Stimulated activated effector memory CD8-positive, alpha-beta T cell treated with anti-CD3 and anti-CD28 coated beads, Interleukin-12 subunit alpha, Interleukin-12 subunit beta, amount 100 ng/mL, for 72 hours (primary cell): ENCODE results near the gene PLEKHG2.
"Not testable (repeated sequence)": the region's sequence is repeated elsewhere in the genome, so short reads cannot be mapped to it uniquely, and the experiment has no call there.

Experiments used
- ATAC-seq: fragments of 150-1000 bp; cut with Tn5 transposase; 2 replicates; pipeline ENCODE4 v1.10.0; 2021
- DNase-seq, 2 donors: peaks; one replicate each; pipeline ENCODE4 v3.0.0; 2021 to 2022; ENCODE audit warnings: low spot score in 2 of 2
- H3K27ac Mint-ChIP-seq: one replicate; pipeline ENCODE4 v1.8.0; 2022; ENCODE audit warnings: mild to moderate bottlenecking, mixed read lengths
- H3K36me3 Mint-ChIP-seq: one replicate; pipeline ENCODE4 v1.8.0; 2022; ENCODE audit warnings: mild to moderate bottlenecking, mixed read lengths
- H3K4me1 Mint-ChIP-seq: one replicate; pipeline ENCODE4 v1.8.0; 2022; ENCODE audit warnings: mixed read lengths
- H3K4me3 Mint-ChIP-seq: one replicate; pipeline ENCODE4 v1.8.0; 2022; ENCODE audit warnings: mild to moderate bottlenecking, mixed read lengths
- H3K9me3 Mint-ChIP-seq: one replicate; pipeline ENCODE4 v1.8.0; 2022; ENCODE audit warnings: mixed read lengths

PLEKHG2 gene

GRCh38 chr19:39438270-39438934 is 25.9 kb downstream of the PLEKHG2 start:
- Mint-ChIP-seq H3K4me3 (no peak overlapping the region), H3K9me3 (no peaks in the 10 kb centered on the region), H3K36me3 (peaks cover 43% of the 10 kb centered on the region), H3K27ac (no peak overlapping the region), H3K4me1 (peaks cover 33% of the 10 kb centered on the region)
- no peak for ATAC-seq
- no peak for DNase-seq

- ATAC-seq = no peak
- Mint-ChIP-seq H3K4me3 (peak overlapping the region; percentile 94), H3K36me3 (peaks cover 57% of the 10 kb centered on the region), H3K9me3 (no peaks in the 10 kb centered on the region), H3K27ac (peak overlapping the region; percentile 99), H3K4me1 (peaks cover 45% of the 10 kb centered on the region)
- no peak for DNase-seq
These were observed 32.2 kb downstream of the PLEKHG2 start for GRCh38 chr19:39444598-39445195.

GRCh38 chr19:39445196-39446111 is 33.0 kb downstream of the PLEKHG2 start, which contains the start of gene SUPT5H:
SUPT5H (plus strand) TSS chr19:39445582; CDS start chr19:39445891, 309 bp downstream.
- peaks cover 65% of the 10 kb centered on the region for H3K36me3 Mint-ChIP-seq
- H3K27ac Mint-ChIP-seq = peak within 1 kb of the TSS; percentile 99
- peaks cover 53% of the 10 kb centered on the region for H3K4me1 Mint-ChIP-seq
- H3K9me3 Mint-ChIP-seq = no peaks in the 10 kb centered on the region
- DNase-seq (peak; percentile 88 to 97), ATAC-seq (peak; percentile 95)
- H3K4me3 Mint-ChIP-seq = peak within 1 kb of the TSS; percentile 94

- Mint-ChIP-seq H3K4me3 (peak overlapping the region; percentile 94), H3K36me3 (peaks cover 76% of the 10 kb centered on the region), H3K4me1 (peaks cover 58% of the 10 kb centered on the region), H3K9me3 (no peaks in the 10 kb centered on the region), H3K27ac (peak overlapping the region; percentile 99)
- no peak for ATAC-seq
- DNase-seq = no peak
These were observed 34.1 kb downstream of the PLEKHG2 start for GRCh38 chr19:39446365-39447084.

- DNase-seq = no peak
- H3K4me3 Mint-ChIP-seq = peak overlapping the region; percentile 94
- H3K36me3 Mint-ChIP-seq = peaks cover 93% of the 10 kb centered on the region
- H3K9me3 Mint-ChIP-seq = no peaks in the 10 kb centered on the region
- peak overlapping the region; percentile 99 for H3K27ac Mint-ChIP-seq
- H3K4me1 Mint-ChIP-seq = peaks cover 76% of the 10 kb centered on the region
- ATAC-seq = no peak
These were observed 35.8 kb downstream of the PLEKHG2 start for GRCh38 chr19:39448271-39448670.

GRCh38 chr19:39449116-39449797 is 36.8 kb downstream of the PLEKHG2 start:
- Mint-ChIP-seq H3K27ac (peak overlapping the region; percentile 99), H3K9me3 (no peaks in the 10 kb centered on the region), H3K4me1 (peaks cover 78% of the 10 kb centered on the region), H3K4me3 (peak overlapping the region; percentile 94), H3K36me3 (peaks cover 100% of the 10 kb centered on the region)
- DNase-seq (no peak), ATAC-seq (no peak)

- DNase-seq, H3K4me3 Mint-ChIP-seq, ATAC-seq, H3K9me3 Mint-ChIP-seq: not testable (repeated sequence)
- Mint-ChIP-seq H3K36me3 (peaks cover 100% of the 10 kb centered on the region), H3K4me1 (peaks cover 76% of the 10 kb centered on the region), H3K27ac (peak overlapping the region; percentile 80)
These were observed 38.8 kb downstream of the PLEKHG2 start for GRCh38 chr19:39451257-39451656.

- H3K27ac Mint-ChIP-seq = no peak overlapping the region
- no peak for DNase-seq
- peaks cover 100% of the 10 kb centered on the region for H3K36me3 Mint-ChIP-seq
- H3K4me1 Mint-ChIP-seq = peaks cover 16% of the 10 kb centered on the region
- ATAC-seq = no peak
- H3K4me3 Mint-ChIP-seq = no peak overlapping the region
- no peaks in the 10 kb centered on the region for H3K9me3 Mint-ChIP-seq
These were observed 50.9 kb downstream of the PLEKHG2 start for GRCh38 chr19:39463403-39463802.

GRCh38 chr19:39465956-39466747 is 53.7 kb downstream of the PLEKHG2 start:
- H3K36me3 Mint-ChIP-seq = peaks cover 100% of the 10 kb centered on the region
- H3K27ac Mint-ChIP-seq = peak overlapping the region; percentile 79
- peaks cover 15% of the 10 kb centered on the region for H3K4me1 Mint-ChIP-seq

GRCh38 chr19:39467941-39468340 is 55.5 kb downstream of the PLEKHG2 start:
- no peak overlapping the region for H3K27ac Mint-ChIP-seq

More at GRCh38 chr19:39465956-39466747, 53.7 kb downstream of the PLEKHG2 start:
- no peaks in the 10 kb centered on the region for H3K9me3 Mint-ChIP-seq
- ATAC-seq = no peak
- no peak for DNase-seq
- H3K4me3 Mint-ChIP-seq = no peak overlapping the region

GRCh38 chr19:39469036-39469435 is 56.6 kb downstream of the PLEKHG2 start:
- H3K4me1 Mint-ChIP-seq = peaks cover 25% of the 10 kb centered on the region
- no peak overlapping the region for H3K27ac Mint-ChIP-seq
- H3K9me3 Mint-ChIP-seq = no peaks in the 10 kb centered on the region
- no peak overlapping the region for H3K4me3 Mint-ChIP-seq
- peaks cover 94% of the 10 kb centered on the region for H3K36me3 Mint-ChIP-seq
- no peak for DNase-seq
- no peak for ATAC-seq

More at GRCh38 chr19:39467941-39468340, 55.5 kb downstream of the PLEKHG2 start:
- no peak for DNase-seq
- Mint-ChIP-seq H3K9me3 (no peaks in the 10 kb centered on the region), H3K4me1 (peaks cover 25% of the 10 kb centered on the region), H3K36me3 (peaks cover 98% of the 10 kb centered on the region), H3K4me3 (no peak overlapping the region)
- no peak for ATAC-seq

- no peak overlapping the region for H3K4me3 Mint-ChIP-seq
- H3K27ac Mint-ChIP-seq = peak overlapping the region; percentile 88
- peaks cover 94% of the 10 kb centered on the region for H3K36me3 Mint-ChIP-seq
- no peak for ATAC-seq
- no peaks in the 10 kb centered on the region for H3K9me3 Mint-ChIP-seq
- H3K4me1 Mint-ChIP-seq = peaks cover 30% of the 10 kb centered on the region
- no peak for DNase-seq
These were observed 57.1 kb downstream of the PLEKHG2 start for GRCh38 chr19:39469567-39469966.

- Mint-ChIP-seq H3K4me1 (peaks cover 32% of the 10 kb centered on the region), H3K9me3 (no peaks in the 10 kb centered on the region), H3K27ac (peak overlapping the region; percentile 88), H3K36me3 (peaks cover 94% of the 10 kb centered on the region), H3K4me3 (no peak overlapping the region)
- DNase-seq (no peak), ATAC-seq (peak; percentile 36)
These were observed 58.4 kb downstream of the PLEKHG2 start for GRCh38 chr19:39470724-39471339.
